NOMO-1 (cell line): ENCODE results near the gene CDKN1A.

Experiments
- DNase-seq, 2 experiments: peaks; one replicate each; lab custom pipeline; 2025; ENCODE audit not compliant: unreplicated experiment in 2 of 2; lab: John Stamatoyannopoulos, UW

Gene CDKN1A

DNA sequence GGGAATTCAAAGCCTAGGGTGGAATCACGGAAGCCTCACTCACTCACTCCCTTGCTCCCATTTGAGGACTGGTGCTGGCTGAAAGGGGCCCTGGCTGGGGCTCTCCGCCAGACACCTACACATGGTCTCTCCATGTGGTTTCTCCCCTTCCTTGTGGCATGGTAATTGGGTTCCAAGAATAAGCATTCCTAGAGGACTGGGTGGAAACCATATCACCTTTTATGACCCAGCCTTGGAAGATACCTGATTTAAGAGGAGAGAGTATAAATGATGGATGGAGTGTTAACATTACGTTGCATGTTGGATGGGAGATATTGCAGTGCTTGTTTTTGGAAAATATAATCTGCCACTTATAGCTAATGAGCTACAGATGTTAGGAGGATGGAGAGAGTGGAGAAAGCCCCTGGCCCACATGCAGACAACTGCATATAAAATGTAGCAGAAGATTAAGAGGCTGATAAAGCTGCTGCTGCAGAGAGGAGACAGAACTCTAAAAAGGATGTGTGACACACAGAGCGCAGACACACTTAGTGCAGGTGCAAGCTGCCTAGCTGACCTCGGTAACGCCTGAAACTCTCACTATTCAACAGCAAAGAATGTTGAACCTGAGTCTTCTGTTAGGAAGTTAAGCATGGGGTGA, 23.3 kb upstream of the CDKN1A start:
- no peak for DNase-seq

DNA sequence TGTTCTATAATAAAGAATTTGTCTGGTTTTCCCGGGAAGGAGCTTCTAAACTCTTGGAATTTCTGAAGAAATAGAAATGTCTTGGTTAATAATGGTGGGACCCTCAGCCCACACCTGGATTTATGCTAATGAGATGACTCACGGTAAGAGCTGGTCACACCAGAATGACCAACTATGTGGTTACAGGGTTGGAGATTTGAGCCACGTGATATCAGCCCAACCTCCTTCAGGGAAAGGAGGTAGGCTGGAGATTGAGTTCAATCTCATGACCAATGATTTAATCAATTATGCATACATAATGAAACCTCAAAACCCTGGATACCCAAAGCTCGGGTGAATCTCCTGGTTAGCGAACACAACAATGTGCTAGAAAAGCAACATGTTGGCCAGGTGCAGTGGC, 22.1 kb upstream of the CDKN1A start:
- DNase-seq = no peak

DNA sequence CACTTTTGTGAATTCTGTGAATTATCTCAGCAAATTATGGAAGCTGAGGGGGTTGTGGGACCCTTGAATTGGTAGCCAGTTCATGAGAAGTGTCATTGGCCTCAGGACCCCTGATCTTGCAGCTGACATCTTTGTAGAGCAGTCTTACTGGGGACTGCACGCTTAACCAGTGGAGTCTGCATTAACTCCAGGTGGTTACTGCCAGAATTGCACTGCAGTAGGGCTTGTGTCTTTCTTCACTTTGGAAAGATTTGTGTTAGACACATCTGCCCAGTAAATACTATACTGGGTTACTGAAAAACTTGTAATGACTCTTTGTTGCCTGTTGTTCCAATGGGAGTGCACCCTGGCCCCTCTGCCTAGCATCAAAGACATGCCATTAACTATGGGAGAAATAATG, 21.2 kb upstream of the CDKN1A start:
- no peak for DNase-seq

DNA sequence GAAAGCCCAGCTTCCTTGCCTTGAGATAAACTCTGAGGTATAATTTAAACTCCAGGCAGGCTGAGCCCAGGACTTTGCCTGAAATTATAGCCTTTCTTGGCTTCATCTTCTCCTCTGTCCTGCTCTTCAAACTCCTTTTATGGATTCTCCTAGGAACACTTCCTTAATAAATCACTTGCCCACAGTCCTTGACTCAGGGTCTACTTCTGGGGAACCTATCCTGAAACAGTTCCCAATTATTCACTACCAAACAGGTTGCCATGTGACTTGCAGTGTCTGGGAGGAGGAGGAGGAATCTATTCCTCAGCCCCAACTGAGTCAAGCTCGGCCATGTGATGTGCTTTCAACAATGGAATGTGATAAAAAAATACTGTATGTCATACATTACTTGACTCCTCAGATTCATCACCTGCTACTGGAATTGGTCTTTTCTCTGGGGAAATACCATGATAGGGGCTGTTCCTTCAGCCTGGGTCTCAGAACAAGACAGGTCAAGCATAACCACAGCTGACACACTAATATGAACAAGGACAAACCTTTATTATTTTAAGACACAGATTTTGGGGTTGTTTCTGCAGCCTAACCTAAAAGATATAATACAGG, 20.5 kb upstream of the CDKN1A start:
- DNase-seq = no peak

DNA sequence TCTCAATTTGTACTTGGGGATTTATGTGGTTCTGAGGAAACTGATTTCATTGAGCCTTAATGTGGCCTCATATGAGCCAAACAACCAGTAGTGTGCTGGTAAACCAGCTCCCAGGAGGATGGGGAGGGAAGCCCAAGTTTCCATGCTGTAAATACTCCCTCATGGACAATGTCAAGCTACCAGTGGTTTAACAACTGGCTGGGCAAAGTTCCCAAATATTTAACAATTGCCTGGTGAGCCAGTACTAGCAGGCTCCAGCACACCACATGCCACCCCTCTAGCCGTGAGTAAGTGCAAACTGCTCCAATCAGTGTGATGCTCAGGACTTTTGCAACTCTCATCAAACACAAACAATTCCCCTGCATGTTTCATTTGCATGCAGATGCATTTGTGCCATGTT, 19.2 kb upstream of the CDKN1A start:
- DNase-seq = no peak

DNA sequence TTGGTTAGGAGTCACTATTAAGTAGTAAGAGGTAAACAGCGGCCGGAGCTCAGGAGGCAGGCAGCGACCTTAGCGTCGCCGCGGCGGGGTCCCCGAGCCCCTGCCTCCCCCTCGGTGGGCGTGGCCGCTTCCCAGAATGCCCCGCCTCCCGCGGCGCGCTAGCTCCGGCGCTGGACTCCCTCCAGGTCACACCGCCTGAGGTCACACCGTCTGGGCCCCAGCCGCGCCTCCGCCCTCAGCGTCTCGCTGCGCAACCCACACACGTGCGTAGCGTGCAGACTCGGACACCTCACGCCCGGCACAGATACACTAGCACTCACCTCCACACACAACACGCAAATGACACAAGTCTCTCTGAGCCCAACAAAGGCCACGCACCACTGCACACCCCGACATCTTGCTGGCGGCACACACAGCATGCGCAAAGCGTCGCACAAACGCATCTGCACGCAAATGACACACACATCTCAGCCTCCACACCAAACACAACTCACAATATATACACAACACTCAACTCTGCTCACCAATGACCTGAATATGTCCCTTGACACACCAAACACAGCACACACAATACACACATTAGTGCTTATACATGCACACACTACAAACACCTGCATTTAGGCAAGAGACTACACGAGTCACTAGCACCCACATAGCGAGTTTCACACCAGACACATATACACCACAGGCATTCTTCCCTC, 17.6 kb upstream of the CDKN1A start:
- no peak for DNase-seq

DNA sequence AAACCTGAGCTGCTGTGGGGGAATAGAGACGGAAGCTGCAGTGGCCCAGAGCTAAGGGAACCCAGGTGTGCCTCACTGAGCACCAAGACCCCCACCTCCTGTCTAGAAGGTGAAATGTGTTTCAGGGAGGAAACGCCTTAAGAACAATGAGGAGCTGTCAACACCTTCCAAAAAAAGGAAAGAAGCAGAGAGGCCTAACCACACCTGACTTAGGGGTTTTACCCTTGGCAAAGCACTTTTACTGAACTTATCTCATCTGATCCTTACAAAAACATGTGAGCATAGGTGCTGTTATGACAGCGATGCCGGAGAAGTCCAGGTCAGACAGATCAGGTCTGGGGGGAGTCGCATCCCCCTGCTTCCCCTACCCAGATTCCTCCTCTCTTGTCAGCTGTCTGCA, 16.1 kb upstream of the CDKN1A start:
- DNase-seq = no peak

DNA sequence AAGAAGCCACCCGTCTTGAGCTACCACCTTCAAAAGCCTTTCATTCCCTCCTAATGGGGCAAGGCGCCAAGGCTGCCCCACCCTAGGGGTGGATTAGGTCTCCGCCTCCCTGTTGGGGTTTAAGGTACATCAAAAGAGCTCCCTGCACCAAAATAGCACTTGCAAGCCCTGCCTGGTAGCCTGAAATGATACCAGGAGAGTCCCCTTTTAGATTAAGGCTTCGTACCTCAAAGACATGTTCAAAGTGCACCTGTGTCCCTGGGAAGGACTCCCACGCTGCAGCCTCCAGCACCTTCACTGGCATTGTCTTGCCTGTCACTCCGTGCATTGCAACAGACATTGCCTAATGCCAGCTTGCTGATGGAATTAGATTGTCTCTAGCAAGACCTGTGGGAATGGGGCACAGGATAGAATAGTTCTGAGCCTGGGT, 15.7 kb upstream of the CDKN1A start:
- no peak for DNase-seq

DNA sequence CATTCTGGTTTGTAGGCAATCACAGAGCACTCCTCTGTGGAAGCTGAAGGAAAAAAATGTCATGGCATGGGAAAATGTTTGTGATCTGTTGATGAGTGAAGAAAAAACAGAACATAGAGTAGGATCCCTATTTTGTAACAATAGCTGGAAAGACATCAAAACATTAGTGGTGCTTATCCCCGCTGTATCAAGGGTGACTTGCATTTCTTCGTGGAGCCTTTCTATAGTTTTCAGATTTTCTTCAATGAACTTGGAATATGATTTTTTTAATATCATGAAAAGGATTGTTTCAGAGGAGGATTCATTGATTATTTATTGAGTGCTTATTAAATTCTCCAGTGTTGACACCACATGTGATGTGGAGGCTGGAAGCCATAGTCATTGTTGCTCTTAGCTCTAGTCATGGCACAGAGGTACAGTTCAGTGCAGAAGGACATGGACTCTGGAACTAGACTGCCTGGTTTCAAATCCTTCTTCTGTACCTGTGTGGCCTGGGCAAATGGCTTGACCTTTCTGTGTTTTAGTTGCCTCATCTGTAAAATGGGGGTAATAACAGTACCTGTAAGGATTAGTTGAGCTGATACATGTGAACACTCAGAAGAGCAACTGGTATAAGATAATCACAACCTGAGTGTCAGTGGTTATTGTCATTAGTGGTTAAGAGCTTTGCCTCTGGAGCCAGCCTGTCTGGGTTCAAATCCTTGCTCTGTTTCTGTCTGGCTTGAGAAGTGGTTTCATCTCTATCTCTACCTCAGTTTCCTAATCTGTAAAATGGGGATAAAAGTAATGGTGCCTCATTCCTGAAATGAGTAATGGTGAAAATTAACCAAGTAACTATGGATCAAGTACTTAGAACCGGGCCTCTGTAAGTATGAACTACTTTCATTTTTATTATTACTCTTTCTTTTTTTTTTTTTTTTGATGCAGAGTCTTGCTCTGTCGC, 14.7 kb upstream of the CDKN1A start:
- no peak for DNase-seq

DNA sequence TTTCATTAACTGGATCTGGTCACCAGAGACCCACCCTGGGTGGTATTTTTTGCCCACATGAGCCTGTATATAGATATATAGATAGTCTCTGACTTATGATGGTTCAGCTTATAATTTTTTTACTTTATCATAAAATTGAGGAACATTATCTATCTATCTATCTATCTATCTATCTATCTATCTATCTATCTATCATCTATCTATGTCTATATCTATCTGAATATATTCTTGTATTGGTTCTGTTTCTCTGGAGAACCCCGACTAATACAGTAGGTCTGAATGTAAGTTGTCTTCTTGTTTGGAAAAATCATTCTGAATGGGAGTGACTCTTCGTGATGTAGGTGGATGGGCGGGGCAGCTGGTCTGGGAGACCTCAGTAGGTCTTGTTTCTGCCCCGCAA, 13.3 kb upstream of the CDKN1A start:
- DNase-seq = no peak

DNA sequence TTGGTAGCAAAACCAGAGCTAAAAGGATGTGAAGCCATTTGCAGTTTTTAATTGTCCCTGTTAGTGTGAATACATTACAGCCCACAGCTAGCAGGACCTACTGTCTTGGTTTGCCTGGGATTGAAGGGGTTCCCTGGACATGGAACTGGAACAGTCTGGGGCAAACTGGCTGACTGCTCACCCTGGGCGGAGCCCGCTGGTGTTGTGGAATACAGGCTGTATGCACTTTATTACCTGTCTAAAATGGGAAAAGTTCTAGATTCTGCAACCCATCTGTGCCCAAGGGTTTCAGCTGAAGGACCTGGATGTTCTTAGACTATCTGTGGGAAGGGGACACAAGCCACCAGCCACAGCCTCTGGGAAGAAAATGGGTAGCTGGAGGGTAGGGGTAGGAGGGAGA, 12.2 kb upstream of the CDKN1A start:
- DNase-seq = no peak

DNA sequence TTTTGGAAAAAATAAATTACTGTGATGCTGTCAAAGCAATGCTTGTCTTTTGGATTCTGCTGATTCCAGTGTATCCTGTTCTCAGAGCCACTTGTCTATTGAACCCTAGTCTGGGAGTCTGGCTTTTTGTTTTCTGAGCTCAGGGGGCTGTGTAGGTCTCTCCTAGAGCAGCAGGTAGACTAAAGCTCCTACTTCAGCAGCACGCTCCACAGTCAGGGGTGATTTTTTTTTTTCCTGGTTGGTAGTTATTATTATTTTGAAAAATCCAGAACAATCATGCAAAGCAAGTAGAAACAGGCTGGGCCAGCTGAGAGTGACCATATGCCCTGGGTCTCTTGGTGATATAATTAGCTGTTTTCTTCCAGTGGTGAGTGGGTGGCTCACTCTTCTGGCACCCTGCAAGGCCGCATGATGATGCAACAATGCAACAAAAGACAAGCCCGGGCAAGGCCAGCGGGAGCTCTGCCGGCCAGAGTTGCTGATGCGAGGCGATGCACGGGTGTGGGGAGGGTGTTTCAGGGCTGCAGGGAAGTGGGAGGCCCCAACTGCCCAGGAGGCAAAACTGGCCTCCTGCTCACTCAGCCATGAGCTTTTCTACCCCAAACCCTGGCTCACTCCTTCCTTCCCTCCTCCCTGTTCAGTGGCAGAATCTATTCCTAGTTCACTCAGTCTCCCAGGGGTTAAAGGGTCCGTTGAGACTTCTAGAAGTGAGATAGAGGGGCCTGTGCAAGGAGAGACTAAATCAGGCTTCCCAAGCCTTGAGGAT, 11.5 kb upstream of the CDKN1A start:
- peak; percentile 80 to 93 for DNase-seq

DNA sequence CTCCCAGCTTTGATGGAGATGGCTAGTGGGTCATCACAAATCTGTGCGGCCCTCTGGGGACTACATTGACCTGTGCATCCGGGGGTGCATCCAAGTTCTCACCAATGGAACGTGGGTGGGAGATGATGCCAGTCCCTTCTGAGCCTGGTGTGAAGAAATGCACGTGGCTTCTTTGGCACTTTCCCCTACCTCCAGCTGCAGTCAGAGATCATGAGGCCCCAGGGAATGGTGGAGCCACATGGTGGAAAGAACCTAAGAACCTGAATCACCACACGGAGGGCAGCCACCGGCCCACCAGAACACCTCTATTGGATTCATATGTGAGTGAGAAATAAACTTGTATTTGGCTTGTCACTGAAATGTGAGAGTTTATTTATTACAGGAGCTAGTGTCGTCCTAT, 9.9 kb upstream of the CDKN1A start:
- no peak for DNase-seq

DNA sequence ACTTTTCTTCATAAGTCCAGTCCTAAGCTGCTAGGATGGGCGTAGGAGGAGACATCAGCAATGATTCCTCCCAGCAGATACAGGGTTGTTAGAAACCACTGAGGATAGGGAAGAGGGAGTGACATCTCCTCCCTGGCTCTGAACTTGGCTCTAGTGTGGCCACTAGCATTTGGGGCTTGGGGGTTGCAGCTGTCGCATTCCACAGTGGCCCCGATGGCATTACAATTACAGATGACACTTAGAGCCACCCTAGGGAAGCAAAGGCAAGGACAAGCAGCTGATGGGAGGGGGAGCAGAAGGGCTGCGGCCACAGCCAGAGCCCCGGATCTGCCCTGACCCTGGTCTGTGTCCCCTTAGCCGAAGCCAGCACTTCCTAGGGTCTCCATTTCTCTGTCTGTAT, 9.5 kb upstream of the CDKN1A start:
- DNase-seq = no peak

DNA sequence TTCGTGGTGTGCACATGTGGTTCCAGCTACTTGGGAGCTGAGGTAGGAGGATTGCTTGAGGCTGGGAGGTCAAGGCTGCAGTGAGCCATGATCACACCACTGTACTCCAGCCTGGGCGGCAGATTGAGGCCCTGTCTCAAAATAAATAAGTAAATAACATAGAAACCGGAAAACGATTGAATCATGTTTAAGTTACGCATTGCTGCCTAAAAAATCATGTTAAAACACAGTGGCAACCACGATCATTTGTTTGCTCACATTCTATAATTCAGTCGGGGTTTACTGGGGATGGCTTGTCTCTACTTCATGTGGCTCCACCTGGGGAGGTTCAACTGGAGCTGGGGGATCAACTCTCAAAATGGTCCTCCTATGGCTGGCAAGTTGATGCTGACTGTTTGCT, 8.2 kb upstream of the CDKN1A start:
- DNase-seq = no peak

DNA sequence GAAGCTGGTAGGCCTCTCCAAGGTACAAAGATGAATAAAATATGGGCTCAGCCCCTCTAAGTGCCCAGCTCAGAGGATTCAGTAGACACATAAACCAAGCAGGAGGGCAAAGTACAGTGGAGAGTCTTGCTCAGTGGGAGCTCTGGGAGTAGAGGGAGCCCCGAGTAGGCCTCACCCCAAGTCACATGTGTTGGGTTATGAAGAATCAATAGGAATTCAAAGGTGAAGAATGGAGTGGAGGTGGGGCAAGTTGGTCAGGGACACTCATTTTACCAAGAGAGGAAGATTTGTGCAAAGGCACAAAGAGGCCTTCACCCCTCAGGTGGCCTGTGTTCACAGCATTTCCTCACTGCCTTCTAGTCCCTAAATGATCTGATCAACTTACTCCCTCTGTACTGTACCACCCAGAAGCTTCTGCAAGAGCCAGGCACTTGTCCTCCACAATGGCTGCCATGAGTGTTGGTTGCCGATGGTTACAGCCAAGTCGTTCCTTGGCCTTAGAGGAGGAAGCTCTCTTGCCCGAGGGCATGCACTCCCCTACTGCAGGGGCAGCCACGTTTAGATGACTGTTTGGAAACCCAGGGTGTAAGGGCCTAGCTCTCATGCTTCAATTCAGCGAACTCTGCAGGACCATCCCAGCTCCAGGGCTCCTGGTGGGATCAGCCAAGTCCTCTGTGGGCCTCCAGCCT, 6.7 kb upstream of the CDKN1A start:
- DNase-seq = no peak

DNA sequence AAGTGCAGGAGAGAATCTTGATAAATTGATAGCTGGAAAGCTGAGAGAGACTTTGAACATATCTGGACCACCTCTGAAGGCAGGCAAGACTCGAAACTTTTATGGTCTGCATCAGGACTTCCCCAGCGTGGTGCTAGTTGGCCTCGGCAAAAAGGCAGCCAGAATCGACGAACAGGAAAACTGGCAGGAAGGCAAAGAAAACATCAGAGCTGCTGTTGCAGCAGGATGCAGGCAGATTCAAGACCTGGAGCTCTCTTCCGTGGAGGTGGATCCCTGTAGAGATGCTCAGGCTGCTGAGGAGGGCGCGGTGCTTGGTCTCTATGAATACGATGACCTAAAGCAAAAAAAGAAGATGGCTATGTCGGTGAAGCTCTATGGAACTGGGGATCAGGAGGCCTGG, 4.6 kb upstream of the CDKN1A start:
- no peak for DNase-seq

DNA sequence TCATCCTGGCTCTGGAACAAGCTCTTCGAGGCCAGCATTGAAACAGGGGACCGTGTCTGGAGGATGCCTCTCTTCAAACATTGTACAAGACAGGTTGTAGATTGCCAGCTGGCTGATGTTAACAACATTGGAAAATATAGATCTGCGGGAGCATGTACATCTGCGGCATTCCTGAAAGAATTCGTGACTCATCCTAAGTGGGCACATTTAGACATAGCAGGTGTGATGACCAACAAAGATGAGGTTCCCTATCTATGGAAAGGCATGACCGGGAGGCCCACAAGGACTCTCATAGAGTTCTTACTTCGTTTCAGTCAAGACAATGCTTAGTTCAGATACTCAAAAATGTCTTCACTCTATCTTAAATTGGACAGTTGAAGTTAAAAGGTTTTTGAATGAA, 3.6 kb upstream of the CDKN1A start:
- DNase-seq = no peak

DNA sequence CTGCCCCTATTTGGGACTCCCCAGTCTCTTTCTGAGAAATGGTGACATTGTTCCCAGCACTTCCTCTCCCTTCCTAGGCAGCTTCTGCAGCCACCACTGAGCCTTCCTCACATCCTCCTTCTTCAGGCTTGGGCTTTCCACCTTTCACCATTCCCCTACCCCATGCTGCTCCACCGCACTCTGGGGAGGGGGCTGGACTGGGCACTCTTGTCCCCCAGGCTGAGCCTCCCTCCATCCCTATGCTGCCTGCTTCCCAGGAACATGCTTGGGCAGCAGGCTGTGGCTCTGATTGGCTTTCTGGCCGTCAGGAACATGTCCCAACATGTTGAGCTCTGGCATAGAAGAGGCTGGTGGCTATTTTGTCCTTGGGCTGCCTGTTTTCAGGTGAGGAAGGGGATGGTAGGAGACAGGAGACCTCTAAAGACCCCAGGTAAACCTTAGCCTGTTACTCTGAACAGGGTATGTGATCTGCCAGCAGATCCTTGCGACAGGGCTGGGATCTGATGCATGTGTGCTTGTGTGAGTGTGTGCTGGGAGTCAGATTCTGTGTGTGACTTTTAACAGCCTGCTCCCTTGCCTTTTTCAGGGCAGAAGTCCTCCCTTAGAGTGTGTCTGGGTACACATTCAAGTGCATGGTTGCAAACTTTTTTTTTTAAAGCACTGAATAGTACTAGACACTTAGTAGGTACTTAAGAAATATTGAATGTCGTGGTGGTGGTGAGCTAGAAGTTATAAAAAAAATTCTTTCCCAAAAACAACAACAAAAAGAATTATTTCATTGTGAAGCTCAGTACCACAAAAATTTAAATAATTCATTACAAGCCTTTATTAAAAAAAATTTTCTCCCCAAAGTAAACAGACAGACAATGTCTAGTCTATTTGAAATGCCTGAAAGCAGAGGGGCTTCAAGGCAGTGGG, 2.1 kb upstream of the CDKN1A start:
- no peak for DNase-seq
